CD14-positive monocyte (primary cell): ENCODE results near the gene SLC25A44. TPM values are rescaled to one million over a fixed set of nuclear protein-coding genes. Genes with fewer than 3 reads are reported as not detected.

Experiments
- DNase-seq, 3 donors: peaks; one replicate each; pipeline ENCODE4 v3.0.0-alpha.2; 2011 to 2022
- H2AFZ ChIP-seq: 2 replicates; pipeline ENCODE4 v1.6.0; 2012; ENCODE audit warnings: mild to moderate bottlenecking, low read depth, low read length, inconsistent platforms; ENCODE audit not compliant: insufficient read depth, poor library complexity, severe bottlenecking
- H3K27ac ChIP-seq, 2 donors: 1 replicate in 1 of 2; 2 replicates in 1 of 2; pipeline ENCODE4 v1.5.1; 2012 to 2013; ENCODE audit warnings: low read length in 2 of 2, control low read depth in 1 of 2, inconsistent platforms in 1 of 2, low read depth in 1 of 2, mild to moderate bottlenecking in 1 of 2
- H3K27me3 ChIP-seq, 2 donors: one replicate each; pipeline versions ENCODE4 v1.6.0 to v1.6.1; 2011 to 2013; ENCODE audit warnings: low read length in 2 of 2; ENCODE audit not compliant: control insufficient read depth in 2 of 2, insufficient read depth in 2 of 2
- H3K36me3 ChIP-seq, 2 donors: replicated peaks in 1 of 2; 1 replicate in 1 of 2; 2 replicates in 1 of 2; pipeline versions ENCODE4 v1.5.1 to v1.6.1; 2012 to 2013; ENCODE audit warnings: low read length in 2 of 2, control low read depth in 1 of 2, inconsistent platforms in 1 of 2, mild to moderate bottlenecking in 1 of 2; ENCODE audit not compliant: insufficient read depth in 2 of 2, control insufficient read depth in 1 of 2
- H3K4me1 ChIP-seq, 2 donors: 1 replicate in 1 of 2; 2 replicates in 1 of 2; pipeline versions ENCODE4 v1.5.1 to v1.6.1; 2012 to 2013; ENCODE audit warnings: low read length in 2 of 2, control low read depth in 1 of 2, inconsistent platforms in 1 of 2, mild to moderate bottlenecking in 1 of 2, moderate library complexity in 1 of 2; ENCODE audit not compliant: insufficient read depth in 2 of 2, control insufficient read depth in 1 of 2
- H3K4me2 ChIP-seq: replicated peaks from 2 replicates; pipeline ENCODE3; 2012; ENCODE audit warnings: low read length, moderate library complexity, mild to moderate bottlenecking; ENCODE audit not compliant: poor library complexity, severe bottlenecking; ENCODE audit errors: extremely low read depth
- H3K4me3 ChIP-seq, 3 experiments: fragments of 200-600 bp in 1 of 3; sonication (generic) in 1 of 3; replicated peaks in 1 of 3; 1 replicate in 2 of 3; 2 replicates in 1 of 3; pipeline ENCODE4 v1.5.1; 2011 to 2013; ENCODE audit warnings: low read length in 3 of 3, mild to moderate bottlenecking in 3 of 3, control low read depth in 2 of 3, low read depth in 2 of 3, inconsistent platforms in 1 of 3, moderate library complexity in 1 of 3
- H3K79me2 ChIP-seq: 2 replicates; pipeline ENCODE4 v1.6.0; 2012; ENCODE audit warnings: mild to moderate bottlenecking, control low read depth, inconsistent platforms, low read length, moderate library complexity; ENCODE audit not compliant: insufficient read depth
- H3K9ac ChIP-seq: 2 replicates; pipeline ENCODE4 v1.6.0; 2017; ENCODE audit warnings: low read length, mild to moderate bottlenecking; ENCODE audit not compliant: insufficient read depth, poor library complexity, severe bottlenecking
- H3K9me3 ChIP-seq, 2 donors: replicated peaks in 1 of 2; 1 replicate in 1 of 2; 2 replicates in 1 of 2; pipeline versions ENCODE4 v1.5.1 to v1.6.1; 2012 to 2013; ENCODE audit warnings: low read length in 2 of 2, control low read depth in 1 of 2; ENCODE audit not compliant: control insufficient read depth in 1 of 2, insufficient read depth in 1 of 2
- H4K20me1 ChIP-seq: 2 replicates; pipeline ENCODE4 v1.6.0; 2012; ENCODE audit warnings: mild to moderate bottlenecking, low read length, control low read depth, moderate library complexity; ENCODE audit not compliant: insufficient read depth
- H3K27ac Mint-ChIP-seq, 7 donors: one replicate each; pipeline ENCODE4 v1.8.0; 2020; ENCODE audit warnings: mild to moderate bottlenecking in 7 of 7, mixed read lengths in 7 of 7, moderate library complexity in 6 of 7, inconsistent platforms in 2 of 7
- H3K27me3 Mint-ChIP-seq, 3 donors: one replicate each; pipeline ENCODE4 v1.8.0; 2021 to 2022; ENCODE audit warnings: low read depth in 3 of 3, mild to moderate bottlenecking in 3 of 3, mixed read lengths in 3 of 3, moderate library complexity in 3 of 3, inconsistent platforms in 1 of 3
- H3K36me3 Mint-ChIP-seq, 2 donors: one replicate each; pipeline ENCODE4 v1.8.0; 2020; ENCODE audit warnings: mixed read lengths in 2 of 2, inconsistent platforms in 1 of 2, mild to moderate bottlenecking in 1 of 2
- H3K4me1 Mint-ChIP-seq: one replicate; pipeline ENCODE4 v1.8.0; 2020; ENCODE audit warnings: mild to moderate bottlenecking, mixed read lengths
- H3K4me3 Mint-ChIP-seq, 2 donors: one replicate each; pipeline ENCODE4 v1.8.0; 2020; ENCODE audit warnings: mild to moderate bottlenecking in 2 of 2, mixed read lengths in 2 of 2, moderate library complexity in 1 of 2
- H3K9me3 Mint-ChIP-seq, 7 donors: one replicate each; pipeline ENCODE4 v1.8.0; 2020 to 2022; ENCODE audit warnings: mixed read lengths in 7 of 7, mild to moderate bottlenecking in 6 of 7, moderate library complexity in 6 of 7, inconsistent platforms in 2 of 7
- WGBS: methylation state at CpG from one replicate; pipeline ENCODE4 v1.1.5; 2013; ENCODE audit warnings: missing lambda C conversion rate; ENCODE audit not compliant: insufficient coverage; 5-methylcytosine and 5-hydroxymethylcytosine counted together
- intact Hi-C, 2 donors: fragments of 100-400 bp; cut with micrococcal nuclease; formaldehyde crosslinking; loops; one replicate each; pipeline versions ENCODE4 v1.15.0 to v1.15.1; 2023
- polyA plus RNA-seq, 3 donors: library from polyadenylated mRNA; depleted of rRNA in 1 of 3; unstranded in 2 of 3; stranded (reverse) in 1 of 3; fragments of 300-500 nt in 2 of 3; fragments of >200 nt in 1 of 3; fragmentation: Illumina TruSeq in 2 of 3; gene quantifications; 1 replicate in 2 of 3; 2 replicates in 1 of 3; pipeline ENCODE4 v1.2.3, GENCODE V29; 2012 to 2021
- TF ChIP-seq, protein P1 (sequence below): fragments of 200-600 bp; IDR thresholded peaks from one replicate; pipeline ENCODE4 v1.8.0; 2022; ENCODE audit warnings: antibody characterized with exemption, mild to moderate bottlenecking

SLC25A44 gene
- polyA plus RNA-seq, 3 donors = 17.1 to 28.8 (median 24.1) TPM

DNA sequence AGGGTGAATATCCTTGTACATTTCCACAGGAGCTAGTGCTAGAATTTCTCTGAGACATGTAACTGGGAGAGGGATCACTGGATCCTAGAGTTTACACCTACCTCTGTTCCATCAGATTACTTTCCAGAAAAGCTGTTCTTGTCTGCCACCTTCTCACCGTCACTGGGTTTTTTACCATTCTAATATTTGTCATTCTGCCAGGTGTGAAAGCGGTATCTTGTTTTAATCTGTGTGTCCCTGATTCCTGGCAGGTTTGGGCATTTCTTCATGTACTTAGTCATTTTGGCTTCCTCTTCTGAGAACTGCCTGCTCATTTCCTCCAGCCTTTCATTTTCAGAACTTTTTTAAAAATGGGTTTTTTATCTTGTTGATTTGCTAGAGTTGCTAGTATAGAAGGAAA, 24.0 kb downstream of the SLC25A44 start:
- H3K36me3 Mint-ChIP-seq = peaks cover 34 to 54% of the 10 kb centered on the region in 2 donors
- H3K27me3 ChIP-seq = no peaks in the 10 kb centered on the region
- peak overlapping the region in 1 of 3 experiments; percentile 59 for H3K4me3 ChIP-seq
- peak overlapping the region; percentile 65 for H3K4me2 ChIP-seq
- H3K4me1 ChIP-seq = peaks cover 38 to 48% of the 10 kb centered on the region in 2 donors
- peaks cover 32% of the 10 kb centered on the region for H3K4me1 Mint-ChIP-seq
- H3K27me3 Mint-ChIP-seq = no peaks in the 10 kb centered on the region
- peaks cover 53% of the 10 kb centered on the region for H3K79me2 ChIP-seq
- peak; percentile 46 to 72 (median 69) for DNase-seq
- TF ChIP-seq, protein P1, sequence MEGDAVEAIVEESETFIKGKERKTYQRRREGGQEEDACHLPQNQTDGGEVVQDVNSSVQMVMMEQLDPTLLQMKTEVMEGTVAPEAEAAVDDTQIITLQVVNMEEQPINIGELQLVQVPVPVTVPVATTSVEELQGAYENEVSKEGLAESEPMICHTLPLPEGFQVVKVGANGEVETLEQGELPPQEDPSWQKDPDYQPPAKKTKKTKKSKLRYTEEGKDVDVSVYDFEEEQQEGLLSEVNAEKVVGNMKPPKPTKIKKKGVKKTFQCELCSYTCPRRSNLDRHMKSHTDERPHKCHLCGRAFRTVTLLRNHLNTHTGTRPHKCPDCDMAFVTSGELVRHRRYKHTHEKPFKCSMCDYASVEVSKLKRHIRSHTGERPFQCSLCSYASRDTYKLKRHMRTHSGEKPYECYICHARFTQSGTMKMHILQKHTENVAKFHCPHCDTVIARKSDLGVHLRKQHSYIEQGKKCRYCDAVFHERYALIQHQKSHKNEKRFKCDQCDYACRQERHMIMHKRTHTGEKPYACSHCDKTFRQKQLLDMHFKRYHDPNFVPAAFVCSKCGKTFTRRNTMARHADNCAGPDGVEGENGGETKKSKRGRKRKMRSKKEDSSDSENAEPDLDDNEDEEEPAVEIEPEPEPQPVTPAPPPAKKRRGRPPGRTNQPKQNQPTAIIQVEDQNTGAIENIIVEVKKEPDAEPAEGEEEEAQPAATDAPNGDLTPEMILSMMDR = no peak
- H3K27ac Mint-ChIP-seq = peak overlapping the region; percentile 88 to 97 (median 95)
- H3K9ac ChIP-seq = peak overlapping the region; percentile 44
- peak overlapping the region; percentile 28 to 69 for H3K4me3 Mint-ChIP-seq
- no peaks in the 10 kb centered on the region for H3K9me3 ChIP-seq
- no peaks in the 10 kb centered on the region for H3K9me3 Mint-ChIP-seq
- intact Hi-C loops = no loop called here
- no peaks in the 10 kb centered on the region for H4K20me1 ChIP-seq
- no CpG with 5 or more reads among the region's 2 CpGs for WGBS
- peak overlapping the region; percentile 74 to 86 for H3K27ac ChIP-seq
- peaks cover 20 to 27% of the 10 kb centered on the region in 2 donors for H3K36me3 ChIP-seq
- no peak overlapping the region for H2AFZ ChIP-seq

DNA sequence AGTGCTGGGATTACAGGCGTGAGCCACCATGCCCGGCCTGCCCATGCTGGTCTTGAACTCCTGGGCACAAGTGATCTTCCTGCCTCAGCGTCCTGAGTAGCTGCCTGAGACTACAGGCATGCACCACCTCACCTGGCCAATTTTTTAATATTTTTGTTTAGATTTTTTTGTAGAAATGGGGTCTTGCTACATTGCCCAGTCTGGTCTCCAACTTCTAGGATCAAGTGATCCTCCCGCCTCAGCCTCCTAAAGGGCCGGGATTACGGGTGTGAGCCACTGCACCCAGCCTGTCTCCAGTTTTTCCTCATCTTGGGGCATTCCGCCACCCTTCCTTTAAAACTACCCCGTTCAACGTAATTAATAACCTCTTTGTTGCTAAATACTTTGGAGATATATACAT, 26.3 kb downstream of the SLC25A44 start:
- H3K9me3 Mint-ChIP-seq = no peaks in the 10 kb centered on the region
- Histone ChIP-seq H3K36me3 (peaks cover 33 to 43% of the 10 kb centered on the region in 2 donors), H3K27me3 (no peaks in the 10 kb centered on the region), H3K4me1 (peaks cover 27 to 36% of the 10 kb centered on the region in 2 donors), H2AFZ (no peak overlapping the region), H3K4me3 (no peak overlapping the region), H3K4me2 (no peak overlapping the region), H3K79me2 (peaks cover 34% of the 10 kb centered on the region), H3K9ac (no peak overlapping the region), H3K27ac (no peak overlapping the region), H3K9me3 (no peaks in the 10 kb centered on the region), H4K20me1 (no peaks in the 10 kb centered on the region)
- no peak overlapping the region for H3K4me3 Mint-ChIP-seq
- peaks cover 44 to 58% of the 10 kb centered on the region in 2 donors for H3K36me3 Mint-ChIP-seq
- no peaks in the 10 kb centered on the region for H3K27me3 Mint-ChIP-seq
- intact Hi-C loops = no loop called here
- WGBS = 100% methylated on average over 1 of the region's 9 CpGs
- no peak for DNase-seq
- peaks cover 21% of the 10 kb centered on the region for H3K4me1 Mint-ChIP-seq
- TF ChIP-seq, protein P1 = no peak
- H3K27ac Mint-ChIP-seq = peak overlapping the region in 1 of 7 donors; percentile 30
